ENCODE measurements around the gene FIZ1.
"Not testable (repeated sequence)": the region's sequence is repeated elsewhere in the genome, so short reads cannot be mapped to it uniquely, and the experiment has no call there.

The FIZ1 gene

DNA sequence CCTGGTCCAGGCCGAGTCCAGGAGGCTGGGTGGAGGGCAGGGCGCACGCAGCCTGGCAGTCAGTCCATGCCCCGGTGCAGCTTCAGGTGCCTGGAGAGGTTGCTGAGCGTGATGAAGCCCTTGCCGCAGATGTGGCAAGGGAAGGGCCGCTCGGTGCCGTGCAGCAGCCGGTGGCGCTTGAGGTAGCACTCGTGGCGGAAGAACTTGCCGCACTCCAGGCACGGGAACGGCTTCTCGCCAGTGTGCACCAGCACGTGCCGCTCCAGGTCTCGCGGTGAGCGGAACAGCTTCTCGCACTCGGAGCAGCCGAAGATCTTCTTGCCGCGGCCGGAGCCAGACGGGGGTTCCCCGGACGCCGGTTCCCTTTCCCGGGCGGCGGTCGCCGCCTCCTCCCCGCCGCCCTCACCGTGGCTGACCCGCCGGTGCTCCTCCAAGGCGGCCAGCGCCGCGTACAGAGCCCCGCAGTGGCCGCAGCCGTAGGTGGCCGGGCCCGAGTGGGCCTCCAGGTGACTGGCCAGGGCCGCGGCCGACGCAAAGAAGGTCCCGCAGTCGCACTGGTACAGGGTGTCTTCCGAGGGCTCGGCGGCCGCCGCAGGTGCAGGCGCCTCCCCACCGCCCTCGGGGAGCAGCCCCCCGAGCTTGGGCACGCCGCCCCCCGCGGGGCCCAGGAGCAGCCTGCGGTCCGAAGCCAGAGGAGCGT is 6.8 kb downstream of the FIZ1 start:
- no peak for DNase-seq

DNA sequence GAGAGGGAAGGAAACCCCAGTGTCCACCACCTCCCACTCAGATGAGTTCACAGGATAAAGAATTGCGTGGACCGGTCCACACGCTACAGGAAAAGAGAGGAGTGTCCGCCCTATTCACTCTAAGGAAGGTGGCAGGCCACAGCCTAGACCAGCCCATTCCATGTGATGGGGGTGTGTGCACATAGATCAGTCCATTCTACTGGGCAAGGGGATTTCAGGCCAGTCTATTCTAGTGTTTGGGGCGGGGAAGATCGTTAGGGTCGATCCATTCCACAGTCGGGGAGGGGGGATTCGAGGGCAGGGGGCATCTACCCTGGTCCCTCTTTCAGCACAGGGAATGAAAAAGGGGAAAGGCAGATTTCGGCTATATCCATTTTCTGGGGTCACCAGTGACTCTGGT is 7.8 kb downstream of the FIZ1 start:
- DNase-seq: no peak

DNA sequence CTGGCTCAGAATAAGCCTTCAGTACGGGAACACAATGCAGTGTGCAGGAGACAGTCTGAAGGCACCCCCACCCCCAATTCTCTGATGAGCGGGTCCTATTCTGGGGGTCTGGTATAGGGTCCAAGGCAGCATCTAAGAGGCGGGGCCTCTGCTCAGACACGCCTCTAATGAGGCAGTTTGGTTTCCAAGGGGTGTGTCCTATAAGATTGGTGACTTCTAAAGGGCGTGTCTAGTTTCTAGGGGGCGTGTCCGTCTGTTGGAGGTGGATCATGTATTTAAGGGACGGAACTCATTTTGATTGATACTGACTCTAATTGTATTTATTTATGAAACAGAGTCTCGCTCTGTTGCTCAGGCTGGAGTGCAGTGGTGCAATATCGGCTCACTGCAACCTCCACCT is 8.7 kb downstream of the FIZ1 start:
- DNase-seq: peak; percentile 21

DNA sequence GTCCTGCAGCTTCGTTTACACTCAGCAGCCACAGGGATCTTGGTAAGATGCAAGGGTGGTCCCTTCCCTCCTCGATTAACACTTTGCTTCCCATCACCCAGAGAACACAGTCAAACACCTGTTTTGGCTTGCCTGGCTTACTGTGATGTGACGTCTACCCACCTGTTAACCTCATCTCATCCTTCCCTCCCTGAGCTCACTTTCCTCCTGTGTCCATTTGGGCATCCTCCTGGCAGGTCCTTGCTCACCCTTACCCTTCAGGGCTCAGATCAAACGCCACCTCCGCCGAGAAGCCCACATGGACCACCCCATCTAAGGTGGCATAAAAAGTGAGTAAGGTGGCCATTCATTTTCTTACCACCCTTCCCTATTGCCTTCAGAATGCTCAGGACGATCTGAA is 9.2 kb downstream of the FIZ1 start:
- DNase-seq: no peak

DNA sequence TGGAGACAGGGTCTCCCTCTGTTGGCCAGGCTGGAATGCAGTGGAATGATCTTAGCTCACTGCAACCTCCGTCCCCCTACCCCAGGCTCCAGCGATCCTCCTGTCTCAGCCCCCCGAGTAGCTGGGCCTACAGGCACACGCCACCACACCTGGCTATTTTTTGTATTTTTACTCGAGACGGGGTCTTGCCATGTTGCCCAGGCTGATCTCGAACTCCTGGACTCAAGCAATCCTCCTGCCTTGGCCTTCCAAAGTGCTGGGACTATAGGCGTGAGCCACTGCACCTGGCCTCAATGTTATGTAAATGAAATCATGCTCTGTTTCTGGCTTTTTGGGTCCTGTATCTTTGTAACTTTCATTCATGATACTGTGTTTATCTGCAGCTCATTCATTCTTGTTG is 10.6 kb downstream of the FIZ1 start:
- no peak for DNase-seq

DNA sequence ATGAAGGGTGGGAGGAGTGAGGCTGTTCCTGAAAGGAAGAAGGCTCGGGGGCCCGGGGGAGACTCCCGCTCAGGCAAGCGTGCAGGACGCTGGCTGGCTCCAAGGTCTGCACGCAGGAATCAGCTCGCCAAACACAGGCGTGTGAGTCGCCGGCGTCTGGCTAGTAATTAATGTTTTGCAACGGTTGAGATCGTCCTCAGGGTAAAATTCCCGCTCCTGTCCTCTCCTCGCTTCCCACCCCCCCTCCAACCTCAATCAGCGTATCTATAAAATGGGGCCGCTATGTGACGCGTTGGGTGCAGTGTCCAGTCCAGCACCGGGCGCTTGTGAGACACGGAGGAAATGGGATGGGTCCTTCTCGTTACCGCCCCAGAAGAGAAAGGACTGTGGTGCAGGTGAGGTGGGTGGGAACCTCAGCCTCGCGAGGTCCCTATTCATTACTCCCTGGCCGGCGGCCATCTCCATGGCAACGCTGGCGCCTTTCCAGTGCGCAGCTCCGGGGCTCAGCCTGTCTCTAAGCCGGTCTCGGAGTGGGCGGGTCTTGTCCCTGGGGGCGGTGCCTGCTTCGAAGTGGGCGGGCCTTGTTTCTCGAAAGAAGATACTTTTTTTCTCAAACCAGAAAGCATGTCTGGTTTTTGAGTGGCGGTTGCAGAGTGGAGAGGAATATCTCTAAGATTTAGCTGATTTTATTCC is 12.2 kb downstream of the FIZ1 start:
- DNase-seq: peak; percentile 98

DNA sequence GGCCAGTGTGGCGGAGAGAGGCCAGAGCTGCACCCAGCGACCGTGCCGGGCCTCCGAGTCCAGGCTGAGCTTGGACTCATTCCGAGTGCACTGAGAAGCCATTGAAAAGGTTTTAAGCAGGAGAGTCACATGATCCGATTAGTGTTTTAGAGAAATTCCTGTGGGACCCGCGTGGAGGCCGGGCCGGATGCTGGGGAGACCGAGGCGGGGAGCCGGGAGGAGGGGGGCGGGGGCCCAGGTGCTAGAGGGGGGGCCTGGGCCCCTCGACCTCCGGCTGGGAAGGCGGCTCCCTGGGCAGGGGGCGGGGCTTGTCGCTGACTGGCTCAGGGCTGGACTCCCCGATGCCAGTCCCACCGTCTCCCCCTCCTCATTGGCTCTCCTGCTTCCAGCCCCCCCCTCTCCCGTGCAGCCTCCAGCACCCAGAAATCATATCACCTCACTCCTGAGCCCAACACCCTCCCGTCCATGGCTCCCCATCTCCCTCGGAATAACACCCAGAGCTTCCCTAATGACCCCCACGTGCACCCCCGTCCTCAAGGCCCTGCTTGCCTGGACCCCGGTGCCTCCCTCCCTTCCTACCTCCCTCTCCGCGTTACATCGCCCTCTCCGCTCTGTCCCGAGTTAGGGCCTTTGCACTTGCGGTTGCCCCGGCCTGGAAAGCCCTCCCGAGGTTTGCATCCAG is 13.5 kb downstream of the FIZ1 start:
- DNase-seq: peak; percentile 38

DNA sequence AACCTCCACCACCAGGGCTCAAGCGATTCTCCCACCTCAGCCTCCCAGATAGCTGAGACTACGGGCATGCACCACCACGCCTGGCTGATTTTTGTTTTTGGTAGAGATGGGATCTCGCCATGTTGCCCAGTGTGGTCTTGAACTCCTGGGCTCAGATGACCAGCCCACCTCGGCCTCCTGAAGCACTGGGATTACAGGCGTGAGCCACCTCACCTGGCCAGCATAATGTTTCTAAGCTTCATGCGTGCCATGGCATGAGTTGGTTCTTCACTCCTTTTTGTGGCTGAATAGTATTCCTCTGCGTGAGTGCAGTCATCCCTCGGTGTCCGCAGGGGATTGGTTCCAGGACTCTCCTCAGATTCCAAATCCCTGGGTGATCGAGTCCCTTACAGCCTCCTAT is 14.4 kb downstream of the FIZ1 start:
- DNase-seq: no peak

DNA sequence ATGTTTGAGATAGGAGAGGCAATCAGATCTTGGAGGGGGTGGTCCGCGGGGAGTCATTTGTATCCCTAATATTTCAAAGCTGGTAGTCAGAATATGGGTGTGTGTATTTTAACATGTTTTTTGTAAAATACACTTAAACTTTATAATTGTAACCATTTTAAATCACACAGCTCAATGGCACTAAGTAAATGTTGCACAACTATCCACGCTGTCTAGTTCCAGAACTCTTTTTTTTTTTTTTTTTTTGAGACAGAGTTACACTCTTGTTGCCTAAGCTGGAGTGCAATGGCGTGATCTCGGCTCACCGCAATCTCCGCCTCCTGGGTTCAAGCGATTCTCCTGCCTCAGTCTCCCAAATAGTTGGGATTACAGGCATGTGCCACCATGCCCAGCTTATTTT is 15.4 kb downstream of the FIZ1 start:
- not testable (repeated sequence) for DNase-seq

DNA sequence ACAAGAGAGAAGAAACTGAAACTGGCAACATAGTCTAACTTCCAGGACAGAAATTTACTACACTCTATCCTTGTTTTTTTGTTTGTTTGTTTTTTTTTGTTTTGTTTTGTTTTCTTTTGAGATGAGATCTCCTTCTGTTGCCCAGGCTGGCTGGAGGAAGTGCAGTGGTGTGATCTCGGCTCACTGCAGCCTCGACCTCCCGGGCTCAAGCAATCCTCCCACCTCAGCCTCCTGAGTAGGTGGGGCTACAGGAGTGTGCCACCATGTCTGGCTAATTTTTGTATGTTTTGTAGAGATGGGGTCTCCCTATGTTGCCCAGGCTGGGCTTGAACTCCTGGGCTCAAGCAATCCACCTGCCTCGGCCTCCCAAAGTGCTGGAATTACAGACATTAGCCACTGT is 17.0 kb downstream of the FIZ1 start:
- DNase-seq: not testable (repeated sequence)

DNA sequence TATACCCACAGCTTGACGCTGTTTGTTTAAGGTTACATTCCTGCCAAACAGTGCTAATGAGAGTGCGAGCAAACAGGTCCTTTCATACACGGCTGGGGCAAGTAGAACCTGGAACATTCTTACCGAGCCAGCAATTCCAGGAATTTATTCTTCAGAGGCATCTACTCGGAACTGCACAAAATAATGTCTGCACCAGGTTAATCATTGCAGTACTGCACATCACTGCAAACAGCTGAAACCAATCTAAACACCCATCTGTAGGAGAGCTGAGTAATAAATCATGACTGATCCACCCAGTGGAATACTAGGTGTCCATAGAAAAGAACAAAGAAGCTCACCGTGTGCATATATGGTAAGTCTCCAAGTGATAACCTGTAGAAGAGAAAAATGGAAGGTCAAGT is 17.5 kb downstream of the FIZ1 start:
- DNase-seq: no peak

DNA sequence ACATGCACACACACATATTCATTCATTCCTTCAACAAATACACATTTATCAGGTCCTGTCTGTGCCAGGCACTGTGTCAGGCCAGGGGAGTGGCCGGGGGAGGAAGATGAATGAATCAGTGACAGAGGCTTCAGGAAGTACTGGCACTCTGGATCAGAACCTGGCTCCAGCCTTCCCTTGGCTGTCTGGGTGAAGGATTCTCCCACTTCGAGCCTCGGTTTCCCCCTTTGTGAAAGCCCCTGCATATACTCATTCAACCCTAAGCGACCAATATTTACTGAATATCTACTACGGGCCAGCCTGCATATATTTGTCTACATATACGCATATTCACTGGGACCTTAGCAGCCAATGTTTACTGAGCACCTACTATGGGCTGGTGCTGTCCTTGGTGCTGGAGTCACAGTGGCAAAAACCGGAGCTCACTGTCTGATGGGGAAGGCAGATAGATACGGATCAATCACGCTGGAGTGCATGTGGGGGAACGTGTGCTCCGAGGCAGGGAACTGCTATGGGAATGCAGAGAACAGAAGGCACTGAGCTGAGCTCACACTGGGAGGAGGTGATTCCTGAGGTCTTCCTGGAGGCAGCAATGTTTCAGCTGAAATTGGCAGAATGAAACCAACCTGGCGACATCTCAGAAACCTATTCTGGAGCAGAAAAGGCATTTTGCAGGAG is 18.0 kb downstream of the FIZ1 start:
- DNase-seq: no peak

DNA sequence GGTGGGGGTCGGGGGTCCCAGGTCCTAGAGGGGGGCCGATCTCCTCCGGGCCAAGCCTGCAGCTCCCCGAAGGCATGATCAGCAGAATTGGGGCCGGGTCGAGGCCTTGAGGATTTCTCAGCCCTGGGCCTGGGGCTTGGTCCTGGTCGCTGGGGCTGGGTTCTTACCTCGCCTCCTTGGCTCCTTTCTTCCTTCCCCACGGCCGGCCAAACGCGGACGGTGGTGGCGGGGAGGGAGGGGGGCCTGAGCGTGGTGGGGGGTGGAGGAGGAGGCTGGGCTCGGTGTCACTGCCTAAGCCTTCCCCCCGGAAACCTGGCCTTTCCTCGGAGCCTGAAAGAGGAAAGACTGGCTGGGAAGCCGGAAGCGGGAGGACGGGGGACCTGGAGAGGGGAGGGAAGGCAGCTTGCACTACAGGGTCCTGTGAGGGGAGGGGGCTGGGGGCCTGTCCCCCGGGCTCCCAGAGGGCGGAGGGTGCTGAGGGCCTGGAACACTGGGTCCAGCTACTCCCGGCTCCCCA is 18.6 kb downstream of the FIZ1 start, which contains the start of gene ZNF579:
Gene ZNF579, minus strand, starts transcription at position 221 of the 517 bp plus-strand sequence. CDS start 1,209 bp downstream, outside the sequence.
- peak; percentile 91 for DNase-seq

DNA sequence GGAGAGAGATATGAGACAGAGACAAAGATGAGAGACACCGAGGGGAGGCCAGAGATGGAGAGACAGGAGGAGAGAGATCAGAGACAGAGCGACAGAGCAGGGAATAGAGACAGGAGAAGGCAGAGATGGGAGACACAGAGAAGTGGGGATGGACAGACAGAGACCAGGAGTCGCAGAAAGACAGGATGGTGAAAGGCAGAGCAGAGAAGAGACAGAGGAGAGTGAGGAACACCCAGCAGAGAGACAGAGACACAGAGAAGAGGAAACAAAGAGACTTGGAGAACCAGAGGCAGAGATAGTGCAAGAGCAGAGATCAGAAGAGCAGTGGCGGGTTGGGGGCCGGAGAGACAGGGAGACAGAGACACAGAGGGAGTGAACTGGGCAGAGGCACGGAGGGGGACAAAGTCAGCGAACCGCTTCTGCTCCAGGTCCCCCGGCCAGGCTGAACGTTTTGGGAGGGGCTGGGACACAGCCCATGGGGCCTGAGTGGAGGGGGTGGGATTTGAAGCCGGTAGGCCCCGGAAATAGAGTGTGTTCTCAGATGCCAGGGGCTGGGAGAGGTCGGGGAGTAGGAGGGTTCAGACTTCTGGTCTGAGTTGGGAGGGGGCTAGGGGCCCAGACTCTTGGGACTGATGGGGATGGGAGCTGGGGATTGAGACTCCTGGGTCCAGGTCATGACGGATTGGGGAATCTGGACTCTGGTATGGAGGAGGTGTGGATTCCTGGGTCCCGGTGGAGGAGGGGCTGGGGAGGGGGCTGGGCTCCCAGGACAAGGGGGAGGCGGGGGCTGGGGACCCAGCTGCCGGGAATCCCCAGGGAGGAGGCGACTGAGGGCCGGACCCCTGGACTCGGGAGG is 19.3 kb downstream of the FIZ1 start:
- DNase-seq: peak; percentile 30

DNA sequence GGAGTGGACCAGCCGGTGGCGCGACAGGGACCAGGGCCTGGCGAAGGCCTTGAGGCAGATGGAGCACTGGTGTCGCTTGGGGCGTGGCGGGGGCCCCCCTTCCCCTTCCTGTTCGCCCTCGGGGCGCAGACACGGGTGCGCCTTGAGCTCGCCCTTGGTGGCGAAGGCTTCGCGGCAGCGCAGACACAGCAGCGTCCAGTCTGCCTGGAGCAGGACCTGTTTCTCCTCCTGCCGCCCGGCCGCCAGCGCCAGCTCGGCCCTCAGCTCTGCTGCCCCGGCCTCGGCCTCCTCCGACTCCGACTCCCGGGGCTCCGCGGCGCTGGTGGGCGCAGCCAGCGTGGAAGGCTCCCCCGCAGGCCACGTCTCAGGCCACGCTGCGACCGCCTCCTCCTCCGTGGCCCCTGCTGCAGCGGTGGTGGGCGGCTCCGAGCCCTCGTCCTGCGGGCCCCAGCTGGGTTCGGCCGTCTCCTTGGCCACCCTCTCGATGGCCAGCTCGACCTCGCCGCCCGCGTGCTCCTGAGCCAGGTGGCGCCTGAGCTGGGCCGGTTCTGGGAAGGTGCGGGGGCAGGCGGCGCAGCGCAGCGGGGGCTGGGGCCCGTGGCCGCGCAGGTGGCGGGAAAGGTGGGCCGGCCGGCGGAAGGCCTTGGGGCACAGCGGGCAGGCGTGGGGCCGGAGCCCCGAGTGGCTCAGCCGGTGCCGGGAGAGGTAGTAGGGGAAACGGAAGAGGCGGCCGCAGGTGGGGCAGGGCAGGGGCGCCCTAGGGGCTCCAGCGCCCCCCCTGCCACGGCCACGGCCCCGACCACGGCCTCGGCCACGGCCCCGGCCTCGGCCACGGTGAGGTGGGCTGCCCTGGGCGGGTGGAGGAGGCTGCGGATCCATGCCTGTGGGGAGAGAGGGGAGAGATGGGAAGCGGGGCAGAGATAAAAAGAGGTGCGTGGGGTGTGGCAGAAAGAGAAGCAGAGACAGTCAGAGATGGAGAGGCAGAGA is 20.3 kb downstream of the FIZ1 start:
- DNase-seq: no peak

DNA sequence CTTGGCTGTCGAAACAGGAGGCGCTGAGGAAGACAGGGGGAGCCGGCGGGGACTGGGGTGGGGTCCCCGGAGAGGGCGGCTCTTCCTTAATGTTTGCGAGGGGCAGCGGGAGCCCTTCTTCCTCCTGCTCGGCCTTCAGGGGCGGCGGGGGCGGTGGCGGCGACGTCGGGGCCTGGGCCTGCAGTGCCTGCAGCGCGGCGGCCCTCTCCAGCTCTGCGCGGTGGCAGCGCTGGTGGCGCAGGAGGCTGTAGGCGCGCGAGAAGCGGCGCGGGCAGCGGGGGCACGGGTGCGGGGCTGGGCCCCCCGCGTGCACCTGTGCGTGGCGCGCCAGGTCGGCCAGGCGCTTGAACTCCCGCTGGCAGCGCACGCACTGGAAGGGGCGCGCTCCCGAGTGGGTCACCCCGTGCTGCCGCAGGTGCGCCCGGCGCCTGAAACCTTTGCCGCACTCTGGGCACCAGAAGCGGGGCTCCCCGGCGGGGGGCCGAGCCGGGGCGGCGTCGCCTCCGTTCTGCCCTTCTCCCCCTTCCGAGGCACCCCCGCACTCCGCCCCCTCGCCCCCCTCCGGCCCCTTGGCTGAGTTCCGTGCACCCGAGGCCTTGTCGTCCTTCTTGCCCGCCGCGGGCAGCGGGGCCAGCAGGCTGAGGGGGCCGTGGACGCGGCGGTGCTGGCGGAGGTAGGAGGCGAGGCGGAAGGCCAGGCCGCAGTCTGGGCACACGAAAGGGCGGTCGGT is 21.1 kb downstream of the FIZ1 start:
- DNase-seq: no peak

DNA sequence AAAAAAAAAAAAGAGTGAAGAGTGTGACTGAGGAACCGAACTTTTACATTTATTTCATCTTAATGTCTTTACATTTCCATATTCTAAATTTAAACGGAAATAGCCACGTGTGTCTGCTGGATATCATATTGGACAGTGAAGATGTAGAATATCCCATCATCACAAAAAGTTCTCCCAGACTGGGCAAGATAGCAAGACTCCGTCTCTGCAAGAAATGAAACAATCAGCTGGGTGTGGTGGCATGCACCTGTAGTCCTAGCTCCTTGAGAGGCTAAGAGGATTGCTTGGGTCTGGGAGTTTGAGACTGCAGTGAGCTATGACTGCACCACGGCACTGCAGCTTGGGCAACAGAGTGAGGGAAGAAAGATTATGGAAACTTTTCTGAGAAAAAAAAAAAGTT is 22.6 kb downstream of the FIZ1 start:
- DNase-seq: no peak

DNA sequence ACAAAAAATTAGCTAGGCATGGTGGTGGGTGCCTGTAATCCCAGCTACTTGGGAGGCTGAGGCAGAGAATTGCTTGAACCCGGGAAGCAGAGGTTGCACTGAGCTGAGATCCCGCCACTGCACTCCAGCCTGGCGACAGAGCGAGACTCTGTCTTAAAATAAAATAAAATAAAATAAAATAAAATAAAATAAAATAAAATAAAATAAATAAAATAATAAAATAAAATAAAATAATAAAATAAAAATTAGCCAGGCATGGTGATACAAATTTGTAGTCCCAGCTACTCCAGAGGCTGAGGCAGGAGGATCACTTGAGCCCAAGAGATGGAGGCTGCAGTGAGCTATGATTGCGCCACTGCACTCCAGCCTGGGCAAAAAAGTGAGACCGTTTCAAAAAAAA is 25.4 kb downstream of the FIZ1 start:
- DNase-seq: not testable (repeated sequence)

DNA sequence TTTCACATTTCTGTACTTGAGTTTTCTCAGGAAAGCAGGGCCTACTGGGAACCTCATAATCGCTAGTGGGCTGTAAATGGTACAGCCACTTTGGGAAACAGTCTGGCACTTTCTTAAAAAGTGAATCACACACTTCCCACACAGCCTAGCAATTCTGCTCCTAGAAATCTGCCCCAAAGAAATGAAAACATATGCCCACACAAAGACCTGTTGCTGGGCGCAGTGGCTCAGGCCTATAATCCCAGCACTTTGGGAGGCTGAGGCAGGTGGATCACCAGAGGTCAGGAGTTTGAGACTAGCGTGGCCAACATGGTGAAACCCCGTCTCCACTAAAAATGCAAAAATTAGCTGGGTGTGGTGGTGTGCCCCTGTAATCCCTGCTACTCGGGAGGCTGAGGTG is 29.8 kb downstream of the FIZ1 start:
- DNase-seq: not testable (repeated sequence)

DNA sequence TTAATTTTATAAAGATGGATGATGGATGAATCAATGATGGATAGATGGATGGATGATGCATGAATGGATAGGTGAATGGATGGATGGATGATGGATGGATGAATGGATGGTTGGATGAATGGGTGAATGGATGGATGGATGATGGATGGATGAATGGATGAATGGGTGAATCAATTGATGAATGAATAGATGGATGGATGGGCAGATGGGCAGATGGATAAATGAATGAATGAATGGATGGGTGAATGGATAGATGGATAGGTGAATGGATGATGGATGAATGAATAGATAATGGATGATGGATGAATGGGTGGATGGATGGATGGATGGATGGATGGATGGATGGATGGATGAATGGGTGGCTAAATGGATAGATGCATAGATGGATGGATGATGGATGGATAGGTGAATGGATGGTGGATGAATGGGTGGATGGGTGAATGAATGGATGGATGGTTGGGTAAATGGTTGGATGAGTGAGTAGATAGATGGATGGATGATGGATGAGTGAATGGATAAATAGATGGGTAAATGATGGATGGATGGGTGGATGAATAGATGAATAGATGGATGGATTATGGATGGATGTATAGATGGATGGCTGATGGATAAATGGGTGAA is 31.5 kb downstream of the FIZ1 start:
- no peak for DNase-seq

Data from RPMI8226 (cell line).